NCI-H2029 (cell line): ENCODE data around the gene JMJD1C.

Source experiments
- DNase-seq: peaks from one replicate; lab custom pipeline; 2025; lab: John Stamatoyannopoulos, UW

JMJD1C gene

DNA sequence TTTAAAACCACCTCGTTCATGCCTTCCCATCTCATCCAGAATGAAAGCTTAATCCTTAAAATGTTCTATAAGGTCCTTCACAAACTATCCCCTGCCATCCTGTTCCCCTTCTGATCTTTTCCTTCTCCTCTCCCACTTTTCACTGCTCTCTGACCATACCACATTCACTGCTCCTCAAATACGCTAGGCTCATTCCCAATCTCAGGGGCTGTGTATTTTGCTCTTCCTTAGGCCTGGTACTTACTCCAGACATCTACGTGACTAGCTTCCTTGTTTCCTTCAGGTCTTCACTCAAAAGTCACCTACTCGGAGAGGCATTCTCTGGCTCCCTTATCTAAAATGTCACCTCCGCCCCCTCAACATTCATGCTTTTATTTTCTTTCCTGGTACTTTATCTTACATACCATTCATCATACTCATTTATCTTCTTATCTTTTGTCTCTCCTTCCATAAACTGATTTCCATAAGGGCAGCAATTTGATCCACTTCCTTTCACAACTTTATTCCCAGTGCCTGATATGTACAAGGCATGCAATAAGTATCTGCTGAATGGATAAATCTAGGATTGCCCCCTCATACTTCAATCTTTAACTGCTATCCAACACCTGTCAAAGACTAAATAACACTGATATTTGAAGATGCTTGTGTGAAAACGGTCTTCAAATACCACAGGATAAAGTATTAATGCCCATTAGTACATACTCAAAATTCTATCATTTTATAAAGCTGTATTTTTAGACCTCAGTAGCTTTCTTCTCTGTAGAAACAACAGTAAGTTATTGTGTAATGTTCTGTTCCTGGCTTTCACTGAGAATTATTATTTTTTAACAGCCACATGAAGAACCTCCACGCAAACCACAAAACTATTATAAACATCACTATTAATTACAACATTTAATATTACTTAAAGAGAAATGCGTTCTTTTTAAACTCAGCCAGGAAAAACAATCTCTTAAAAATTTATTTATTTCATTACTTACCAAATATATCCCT, 27.0 kb downstream of the JMJD1C start:
- no peak for DNase-seq

DNA sequence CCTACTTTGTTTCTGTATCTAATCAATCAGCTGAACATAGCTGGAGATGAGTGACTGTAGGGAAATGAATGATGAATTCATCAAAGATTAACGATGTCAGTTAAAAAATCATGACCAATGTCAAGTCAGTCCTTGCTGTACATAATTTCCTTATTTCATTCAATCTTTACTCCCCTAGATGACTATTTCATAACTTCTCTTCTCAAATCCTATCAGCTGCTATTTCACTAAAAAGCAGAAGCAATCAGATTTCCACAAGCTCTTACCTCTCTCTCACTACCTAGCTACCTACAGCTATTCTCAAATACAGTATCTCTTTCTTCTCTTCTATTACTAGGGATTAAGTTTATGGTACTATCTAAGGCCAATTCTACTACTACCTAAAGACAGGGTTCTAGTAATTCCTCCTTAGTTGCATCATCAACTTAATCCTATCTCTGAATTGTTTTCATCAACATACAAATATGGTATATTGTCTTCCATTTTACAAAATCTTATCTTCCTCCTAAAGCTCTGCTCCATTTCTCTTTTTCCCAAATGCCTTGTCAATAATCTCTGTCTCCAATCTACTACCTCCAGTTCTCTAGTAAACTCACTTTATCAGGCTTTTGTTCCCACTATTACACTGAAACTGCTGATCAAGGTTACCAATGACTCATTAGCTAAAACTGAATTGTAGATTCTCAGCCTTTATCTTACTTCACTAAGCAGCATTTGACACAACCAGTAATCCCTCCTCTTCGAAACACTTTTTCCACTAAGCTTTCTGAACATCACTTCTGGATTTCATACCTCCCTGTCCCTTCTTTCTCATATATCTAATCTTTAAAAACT, 28.4 kb downstream of the JMJD1C start:
- DNase-seq: no peak

DNA sequence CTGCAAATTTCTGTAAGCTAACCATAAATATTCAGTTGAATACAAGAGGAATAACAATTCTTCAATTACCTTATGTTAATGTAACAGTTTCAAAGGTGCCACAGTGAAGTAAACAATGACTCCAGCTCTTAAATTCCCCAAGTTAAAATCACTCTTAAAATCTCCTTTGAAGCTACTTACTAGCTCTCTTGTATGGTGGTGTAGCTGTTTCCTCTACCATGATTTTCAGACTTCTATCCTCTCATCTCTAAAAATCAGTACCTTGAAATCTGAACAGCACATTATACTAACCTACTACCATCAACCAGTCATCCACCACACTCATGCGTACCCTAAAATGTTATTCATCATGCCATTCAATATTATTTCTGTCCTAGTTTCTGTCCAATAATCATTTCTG, 29.6 kb downstream of the JMJD1C start:
- DNase-seq: no peak

DNA sequence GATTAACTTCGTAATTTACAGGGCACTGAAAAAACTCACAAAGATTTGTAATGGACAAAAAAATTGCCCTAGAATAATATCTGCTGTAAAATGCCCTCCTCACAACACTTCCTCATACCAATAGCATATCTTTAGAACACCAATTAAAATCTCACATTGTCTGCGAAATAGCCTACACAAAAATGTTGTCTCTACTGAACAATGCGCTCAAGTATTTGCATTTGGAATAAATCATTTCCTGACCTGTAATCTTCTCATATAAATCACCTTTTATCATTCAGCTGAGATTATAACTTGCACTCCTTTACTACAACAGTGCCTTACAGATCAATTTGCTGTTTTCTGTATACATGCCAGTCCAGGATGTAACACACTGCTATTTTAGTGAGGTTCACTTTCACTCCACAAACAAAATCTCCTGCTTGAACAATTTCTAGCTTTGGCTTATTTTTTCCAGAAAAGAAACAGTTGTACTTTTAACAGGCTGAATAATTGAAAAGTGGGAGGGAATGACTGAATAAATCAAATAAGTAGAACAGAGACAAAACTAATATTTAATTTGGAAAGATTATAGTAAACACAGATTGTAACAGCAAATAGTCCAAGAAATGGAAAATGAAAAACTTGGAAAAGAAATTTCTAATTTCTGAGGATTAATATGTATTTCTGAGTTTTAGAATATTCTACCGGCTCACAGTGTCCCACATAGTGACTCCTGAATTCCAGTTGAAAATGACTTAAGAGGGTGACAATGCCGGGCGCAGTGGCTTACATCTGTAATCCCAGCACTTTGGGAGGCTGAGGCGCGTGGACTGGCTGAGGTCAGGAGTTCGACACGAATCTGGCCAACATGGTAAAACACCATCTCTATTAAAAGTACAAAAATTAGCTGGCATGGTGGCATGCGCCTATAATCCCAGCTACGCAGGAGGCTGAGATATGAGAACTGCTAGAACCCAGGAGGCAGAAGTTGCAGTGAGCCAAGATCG, 30.6 kb downstream of the JMJD1C start:
- DNase-seq: no peak

DNA sequence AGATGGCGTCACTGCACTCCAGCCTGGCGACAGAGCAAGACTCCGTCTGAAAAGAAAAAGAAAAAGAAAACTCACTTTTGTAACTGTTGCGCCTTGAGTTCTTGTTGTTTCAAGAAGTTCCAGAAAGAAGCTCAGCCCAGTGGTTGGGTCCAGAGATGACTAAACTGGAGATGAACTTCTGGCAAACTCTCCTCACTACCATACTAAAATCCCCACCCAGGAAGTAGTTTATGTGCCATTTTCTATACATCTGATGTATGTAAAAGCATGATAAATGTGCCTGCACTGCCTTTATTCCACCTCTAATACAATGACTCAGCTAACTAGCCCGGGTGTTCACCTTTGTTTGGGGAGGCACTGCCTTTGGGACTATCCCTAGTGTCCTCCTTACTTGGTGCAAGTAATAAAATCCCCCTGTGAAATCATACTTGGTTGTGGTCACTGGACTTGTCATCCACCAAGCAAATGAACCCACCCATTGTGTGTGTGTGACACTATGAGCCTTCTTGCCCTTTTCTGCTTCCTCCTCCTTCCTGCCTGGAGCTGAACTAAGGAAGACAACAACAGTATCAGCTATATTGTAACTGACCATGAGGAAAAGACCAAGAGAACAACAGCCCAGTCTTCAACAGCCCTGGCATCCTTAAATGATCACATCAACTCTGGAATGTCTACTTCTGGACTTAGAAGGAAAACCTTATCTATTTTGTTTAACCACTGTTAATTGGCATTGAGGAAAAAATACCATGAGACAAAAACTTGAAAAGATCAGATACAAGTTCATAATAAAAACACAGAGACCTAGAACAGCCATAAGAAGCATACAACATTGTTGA, 33.6 kb downstream of the JMJD1C start:
- DNase-seq: no peak

DNA sequence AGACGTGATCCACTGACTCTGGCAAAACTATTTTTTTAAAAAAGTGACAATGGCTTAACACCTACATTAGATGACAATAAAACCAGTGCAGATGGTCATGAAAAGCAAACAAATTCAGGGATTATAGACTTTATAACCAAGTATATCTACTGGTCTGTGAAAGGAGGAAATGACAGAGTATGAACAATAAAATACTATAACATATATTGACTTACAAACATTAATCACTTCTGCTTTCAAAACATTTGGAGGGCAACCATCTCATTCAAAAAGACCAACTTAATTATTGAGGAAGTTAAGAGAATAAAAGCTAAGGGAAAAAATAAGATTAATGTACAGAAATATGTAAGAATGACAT, 34.8 kb downstream of the JMJD1C start:
- DNase-seq: no peak

DNA sequence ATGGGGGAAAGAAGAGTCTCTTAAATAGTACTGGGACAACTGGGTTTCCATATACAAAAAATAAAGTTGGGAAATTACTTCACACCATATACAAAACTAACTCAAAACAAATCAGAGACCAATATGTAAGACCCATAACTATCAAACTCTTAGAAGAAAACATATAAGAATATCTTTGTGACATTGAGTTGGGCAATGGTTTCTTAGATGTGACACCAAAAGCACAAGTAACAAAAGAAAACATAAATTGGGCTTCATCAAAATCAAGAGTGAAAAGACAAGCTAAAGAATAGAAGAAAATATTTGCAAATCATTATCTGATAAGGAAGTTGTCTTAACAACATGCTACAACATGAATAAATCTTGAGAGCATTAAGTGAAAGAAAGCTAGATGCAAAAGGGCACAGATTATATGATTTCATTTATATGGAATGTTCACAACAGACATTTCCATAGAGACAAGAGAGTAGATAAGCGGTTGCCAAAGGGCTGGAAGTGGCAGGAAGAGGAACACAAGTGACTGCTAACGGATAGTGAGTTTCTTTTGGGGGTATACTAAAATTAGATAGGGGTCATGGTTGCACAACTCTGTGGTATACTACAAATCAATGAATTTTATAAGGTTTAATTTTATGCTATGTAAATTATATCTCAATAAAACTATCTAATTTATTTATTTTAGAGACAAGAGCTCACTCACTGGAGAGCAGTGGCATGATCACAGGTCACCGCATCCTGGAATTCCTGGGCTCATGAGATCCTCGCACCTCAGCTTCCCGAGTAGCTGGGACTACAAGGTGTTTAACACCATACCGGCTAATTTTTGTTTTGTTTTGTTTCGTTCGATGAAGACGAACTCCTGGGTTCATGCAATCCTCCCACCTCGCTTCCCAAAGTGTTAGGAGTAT, 35.4 kb downstream of the JMJD1C start:
- DNase-seq: no peak

DNA sequence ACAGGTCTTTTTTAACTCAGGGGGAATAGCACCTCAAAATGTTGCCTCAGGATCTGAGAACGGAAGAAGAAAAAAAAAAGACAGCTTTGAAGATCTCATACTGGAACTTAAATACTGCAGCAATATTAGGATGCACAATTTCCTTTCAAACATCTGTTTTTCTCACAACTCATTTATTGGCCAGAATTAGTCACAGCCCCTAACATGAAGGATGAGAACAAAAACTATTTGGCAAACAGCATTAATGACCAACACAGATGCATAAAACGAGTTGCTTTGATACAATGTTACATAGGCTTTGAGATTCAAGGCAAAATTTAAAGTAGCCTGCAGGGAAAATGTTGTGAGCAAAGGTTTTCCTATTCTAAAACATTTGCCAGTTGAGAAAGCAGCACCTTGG, 36.5 kb downstream of the JMJD1C start:
- DNase-seq: no peak

DNA sequence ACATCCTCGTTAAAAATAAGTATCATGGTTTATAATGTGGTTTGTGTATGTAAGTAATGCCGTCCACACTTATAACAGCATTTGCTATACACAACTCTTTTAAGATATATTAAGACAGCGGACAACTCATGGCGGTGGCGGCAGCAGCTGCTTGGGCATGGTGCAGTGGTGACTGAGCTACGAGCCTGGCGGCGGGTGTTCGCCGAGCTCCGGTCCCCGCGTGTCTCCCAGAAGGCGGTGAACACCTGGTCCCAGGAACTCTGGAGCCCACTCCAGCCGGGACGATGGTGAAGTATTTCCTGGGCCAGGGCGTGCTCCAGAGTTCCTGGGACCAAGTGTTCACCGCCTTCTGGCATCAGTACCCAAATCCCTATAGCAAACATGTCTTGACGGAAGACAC, 38.8 kb downstream of the JMJD1C start:
- DNase-seq: no peak

DNA sequence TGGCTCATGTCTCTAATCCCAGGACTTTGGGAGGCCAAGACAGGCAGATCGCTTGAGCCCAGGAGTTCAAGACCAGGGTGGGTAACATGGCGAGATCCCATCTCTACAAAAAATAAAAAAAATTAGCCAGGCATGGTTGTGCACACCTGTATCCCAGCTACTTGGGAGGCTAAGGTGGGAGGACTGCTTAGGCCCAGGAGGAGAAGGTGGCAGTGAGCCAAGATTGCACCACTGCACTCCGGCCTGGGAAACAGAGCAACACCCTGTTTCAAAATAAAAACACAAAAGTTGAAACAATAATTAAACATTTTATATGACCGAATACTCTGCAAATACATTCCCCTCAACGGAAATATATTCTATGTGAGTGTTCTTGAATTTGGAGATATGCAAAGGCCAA, 40.3 kb downstream of the JMJD1C start:
- DNase-seq: no peak

DNA sequence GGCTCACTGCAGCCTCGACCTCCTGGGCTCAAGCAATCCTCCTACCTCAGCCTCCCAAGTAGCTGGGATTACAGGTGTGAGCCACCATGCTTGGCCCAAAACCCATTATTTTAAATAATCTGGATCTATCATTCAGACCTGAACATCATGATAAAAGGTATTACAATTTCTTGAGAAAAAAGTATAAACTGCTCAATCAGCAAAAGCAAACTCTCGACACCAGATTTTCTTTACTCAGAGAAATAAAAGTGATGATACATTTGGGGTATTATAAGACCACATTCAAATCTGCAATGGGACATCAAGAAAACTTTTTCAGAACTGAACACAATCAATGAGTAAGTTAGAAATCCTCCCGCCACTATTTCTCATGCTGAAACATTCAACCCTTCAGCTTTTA, 41.2 kb downstream of the JMJD1C start:
- no peak for DNase-seq

DNA sequence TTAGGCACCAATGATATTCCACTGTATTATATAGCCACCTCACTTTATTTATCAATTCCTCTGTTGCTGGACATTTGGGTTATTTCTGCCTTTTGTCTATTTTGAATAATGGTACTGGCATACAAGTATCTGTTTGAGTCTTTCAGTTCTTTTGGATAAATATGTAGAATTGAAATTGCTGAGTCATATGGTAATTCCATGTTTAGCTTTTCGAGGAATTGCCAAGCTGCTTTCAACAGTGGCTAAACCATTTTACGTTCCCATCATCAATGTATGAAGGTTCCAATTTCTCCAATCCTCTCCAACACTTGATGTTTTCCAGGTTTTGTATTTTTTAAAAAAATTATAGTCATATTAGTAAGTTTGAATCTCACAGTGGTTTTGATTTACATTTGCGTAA, 42.3 kb downstream of the JMJD1C start:
- no peak for DNase-seq

DNA sequence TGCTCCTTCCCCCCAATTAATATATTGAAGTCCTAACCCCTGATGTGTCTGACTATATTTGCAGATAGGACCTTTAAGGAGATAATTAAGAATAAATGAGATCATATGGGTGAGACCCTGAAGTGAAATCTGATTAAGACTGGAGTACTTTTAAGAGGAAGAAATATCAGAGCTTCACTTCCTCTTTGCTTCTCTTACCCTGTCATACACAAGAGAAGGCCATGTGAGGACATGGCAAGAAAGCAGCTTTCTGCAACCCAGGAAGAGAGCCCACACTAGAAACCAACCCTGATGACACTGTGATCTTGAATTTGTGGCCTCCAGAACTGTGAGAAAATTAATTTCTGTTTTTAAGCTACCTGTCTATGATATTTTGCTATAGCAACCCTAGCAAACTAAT, 44.2 kb downstream of the JMJD1C start:
- DNase-seq: no peak

DNA sequence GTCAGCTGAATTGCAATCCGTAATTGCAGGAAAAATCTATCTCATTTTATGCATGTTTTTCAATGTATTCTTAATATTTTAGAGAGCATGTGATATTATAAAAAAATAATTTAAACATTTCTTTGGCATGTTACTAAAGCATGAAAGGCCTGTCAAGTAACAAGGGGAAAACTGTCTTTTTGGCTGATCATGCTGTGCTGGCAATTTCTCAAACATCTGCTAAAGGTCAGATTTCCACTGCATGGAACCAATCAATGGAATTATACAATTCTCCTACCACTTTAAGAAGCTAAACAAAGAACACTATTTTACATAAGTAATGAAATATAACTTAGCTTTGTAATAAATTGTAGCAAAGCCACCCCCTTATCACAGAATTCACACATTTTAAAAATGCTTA, 49.4 kb downstream of the JMJD1C start:
- DNase-seq: no peak

DNA sequence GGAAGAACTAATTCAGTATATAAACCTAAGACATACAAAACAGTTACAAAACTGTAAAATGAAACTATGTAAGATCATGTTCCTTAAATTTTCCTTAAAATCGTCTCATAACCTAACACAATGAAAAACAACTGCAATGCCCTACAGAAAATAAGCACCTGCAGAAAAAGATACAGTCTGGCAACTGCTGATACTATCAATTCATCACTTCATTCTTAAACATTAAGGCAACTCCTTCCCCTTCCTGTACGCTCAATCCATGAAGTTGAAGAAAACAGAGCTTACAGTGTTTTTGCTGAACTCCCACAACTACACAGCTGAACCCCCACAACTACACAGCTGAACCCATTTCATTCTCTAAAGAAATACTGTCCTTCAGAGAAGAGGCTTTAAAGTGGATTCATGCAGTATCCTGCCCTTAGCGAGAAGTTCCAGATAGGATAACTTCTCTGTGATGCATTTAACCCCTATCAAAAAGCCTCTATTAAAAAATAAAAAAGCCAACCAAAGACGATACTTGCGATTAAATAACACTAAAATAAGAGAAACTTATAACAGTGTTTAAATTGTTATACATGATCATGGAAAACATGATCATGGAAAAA, 50.0 kb downstream of the JMJD1C start:
- DNase-seq: no peak

DNA sequence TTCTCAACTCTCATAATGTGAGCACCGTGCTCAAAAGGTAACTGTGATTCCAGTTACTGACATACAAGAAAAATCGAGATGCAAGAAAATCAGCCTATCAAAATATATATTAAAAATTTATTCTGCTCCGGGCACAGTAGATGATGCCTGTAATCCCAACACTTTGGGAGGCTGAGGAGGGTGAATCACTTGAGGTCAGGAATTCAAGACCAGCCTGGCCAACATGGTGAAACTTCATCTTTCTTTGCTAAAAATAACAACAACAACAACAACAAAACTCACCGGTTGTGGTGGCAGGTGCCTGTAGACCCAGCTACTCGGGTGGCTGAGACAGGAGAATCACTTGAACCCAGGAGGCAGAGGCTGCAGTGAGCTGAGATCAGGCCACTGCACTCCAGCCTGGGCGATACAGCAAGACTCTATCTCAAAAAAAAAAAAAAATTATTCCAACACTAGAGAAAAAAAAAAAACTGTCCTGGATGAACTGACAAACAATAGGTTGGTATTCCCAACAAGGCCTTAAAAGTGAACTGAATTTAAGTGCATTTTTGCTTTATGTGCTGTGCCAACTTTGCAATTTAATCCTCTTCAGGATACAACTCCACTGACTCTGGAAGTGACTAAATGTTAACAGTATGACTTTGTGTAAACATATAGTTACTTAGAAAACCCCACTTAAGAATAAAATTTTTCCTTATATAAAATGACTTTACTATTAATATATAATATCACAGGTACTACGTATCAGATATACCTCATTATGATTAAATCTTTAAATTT, 51.1 kb downstream of the JMJD1C start:
- DNase-seq: no peak

DNA sequence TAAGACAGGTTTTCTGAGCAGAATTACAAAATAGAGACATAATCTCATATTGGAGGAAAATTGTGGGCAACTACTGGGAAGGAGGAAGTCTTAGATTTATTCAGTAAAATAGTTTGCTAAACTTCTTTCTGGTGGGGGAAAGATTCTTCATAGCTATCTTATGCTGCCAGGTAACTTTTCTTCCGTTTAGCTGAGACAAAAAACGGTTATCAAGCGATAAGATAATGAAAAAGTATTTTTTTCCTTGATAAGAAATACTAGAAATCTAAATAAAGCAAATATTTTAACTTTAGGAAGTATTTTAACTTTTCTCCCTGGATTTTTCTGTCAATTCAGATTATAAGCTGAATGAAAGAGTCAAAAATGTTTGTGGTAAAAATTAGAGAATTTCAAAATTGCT, 52.3 kb downstream of the JMJD1C start:
- DNase-seq: no peak

DNA sequence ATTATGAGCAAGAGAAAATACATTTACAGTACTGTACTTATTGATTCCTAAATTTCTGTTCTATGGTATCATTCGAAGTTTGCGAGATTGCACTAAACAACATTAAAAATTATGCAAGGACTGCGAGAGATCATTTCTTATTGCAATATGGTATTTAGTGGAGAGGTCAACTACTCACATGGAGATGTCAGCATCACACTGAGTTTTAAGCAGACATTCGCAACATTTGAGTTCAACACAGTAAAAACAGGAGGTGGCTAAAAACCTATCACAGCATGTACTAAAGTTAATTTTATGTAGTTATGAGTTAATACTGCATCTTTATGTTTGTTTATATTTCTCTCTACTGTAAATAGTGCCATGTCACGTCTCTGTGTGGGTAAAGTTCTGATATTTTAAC, 53.5 kb downstream of the JMJD1C start:
- no peak for DNase-seq

DNA sequence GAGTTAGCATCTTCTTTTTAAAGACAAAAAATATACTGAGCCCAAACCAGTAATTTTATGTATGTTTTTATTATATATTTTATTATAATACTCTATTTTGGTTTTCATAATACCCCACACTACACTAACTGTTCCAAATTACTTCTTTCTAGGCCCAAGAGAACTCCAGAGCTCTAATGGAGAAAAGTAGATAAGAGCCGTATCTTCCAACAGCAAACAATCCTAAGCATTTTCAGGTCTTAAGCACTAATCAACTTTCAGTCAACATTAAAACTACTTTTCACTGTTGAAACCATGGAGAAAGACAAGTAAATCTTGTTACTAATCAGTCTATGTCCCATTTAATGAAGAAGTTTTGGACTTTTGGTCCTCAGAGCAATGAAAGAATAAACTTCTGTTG, 55.1 kb downstream of the JMJD1C start:
- no peak for DNase-seq
